Measurements from ENCODE around the gene C20orf173.

The C20orf173 gene

GRCh38 chr20:35508493-35509218 lies 20.8 kb downstream of the C20orf173 start:
- no peak overlapping the region for H3K4me3 ChIP-seq (replicated peaks; ENCODE audit: low read depth, low read length)
- no peak for DNase-seq (ENCODE audit: extremely low read depth, low read depth)
- TF ChIP-seq CTCF (IDR thresholded peaks at IDR 0.05; ENCODE audit: low read depth, low read length, missing control alignments): no peak

GRCh38 chr20:35506872-35507638 lies 22.4 kb downstream of the C20orf173 start:
- H3K4me3 ChIP-seq (replicated peaks; ENCODE audit: low read depth, low read length): no peak overlapping the region
- no peak for TF ChIP-seq CTCF (IDR thresholded peaks at IDR 0.05; ENCODE audit: low read depth, low read length, missing control alignments)
- DNase-seq (ENCODE audit: extremely low read depth, low read depth): no peak

GRCh38 chr20:35506179-35506578 lies 23.3 kb downstream of the C20orf173 start:
- no peak for DNase-seq (ENCODE audit: extremely low read depth, low read depth)
- TF ChIP-seq CTCF (IDR thresholded peaks at IDR 0.05; ENCODE audit: low read depth, low read length, missing control alignments): no peak
- no peak overlapping the region for H3K4me3 ChIP-seq (replicated peaks; ENCODE audit: low read depth, low read length)

- TF ChIP-seq CTCF (IDR thresholded peaks at IDR 0.05; ENCODE audit: low read depth, low read length, missing control alignments): no peak
- H3K4me3 ChIP-seq (replicated peaks; ENCODE audit: low read depth, low read length): no peak overlapping the region
- DNase-seq (ENCODE audit: extremely low read depth, low read depth): no peak
Observed at GRCh38 chr20:35504751-35505150, 24.7 kb downstream of the C20orf173 start.

GRCh38 chr20:35503841-35504561 lies 25.5 kb downstream of the C20orf173 start:
- no peak for DNase-seq (ENCODE audit: extremely low read depth, low read depth)
- TF ChIP-seq CTCF (IDR thresholded peaks at IDR 0.05; ENCODE audit: low read depth, low read length, missing control alignments): no peak

GRCh38 chr20:35503281-35503680 lies 26.2 kb downstream of the C20orf173 start:
- no peak overlapping the region for H3K4me3 ChIP-seq (replicated peaks; ENCODE audit: low read depth, low read length)
- no peak for DNase-seq (ENCODE audit: extremely low read depth, low read depth)
- no peak for TF ChIP-seq CTCF (IDR thresholded peaks at IDR 0.05; ENCODE audit: low read depth, low read length, missing control alignments)

More at GRCh38 chr20:35503841-35504561, 25.5 kb downstream of the C20orf173 start:
- no peak overlapping the region for H3K4me3 ChIP-seq (replicated peaks; ENCODE audit: low read depth, low read length)
